Type B pancreatic cell (in vitro differentiated cells): ENCODE measurements around the gene EFCC1. TPM values are rescaled to one million over a fixed set of nuclear protein-coding genes. Genes with fewer than 3 reads are reported as not detected.

ENCODE experiments used
- DNase-seq: peaks from one replicate; pipeline ENCODE4 v3.0.0; 2021; ENCODE audit warnings: mixed read lengths; ENCODE audit not compliant: unreplicated experiment; ENCODE audit errors: extremely low spot score
- H3K27ac Mint-ChIP-seq: 2 replicates; pipeline ENCODE4 v1.8.0; 2021; ENCODE audit warnings: mild to moderate bottlenecking, mixed read lengths
- H3K27me3 Mint-ChIP-seq: 2 replicates; pipeline ENCODE4 v1.8.0; 2021; ENCODE audit warnings: mixed read lengths
- H3K36me3 Mint-ChIP-seq: 2 replicates; pipeline ENCODE4 v1.8.0; 2021; ENCODE audit warnings: mixed read lengths
- H3K4me1 Mint-ChIP-seq: one replicate; pipeline ENCODE4 v1.8.0; 2021; ENCODE audit warnings: mixed read lengths; ENCODE audit not compliant: unreplicated experiment
- H3K4me3 Mint-ChIP-seq: 2 replicates; pipeline ENCODE4 v1.8.0; 2021; ENCODE audit warnings: mild to moderate bottlenecking, mixed read lengths
- H3K9me3 Mint-ChIP-seq: 2 replicates; pipeline ENCODE4 v1.8.0; 2021; ENCODE audit warnings: mixed read lengths
- CTCF ChIP-seq: fragments of 200-600 bp; sonication (generic); conservative IDR thresholded peaks from 2 replicates; pipeline ENCODE4 v1.5.0; 2021; ENCODE audit warnings: antibody characterized with exemption, mild to moderate bottlenecking
- total RNA-seq: library from RNA; stranded (reverse); gene quantifications from 2 replicates; pipeline ENCODE4 v1.2.1, GENCODE V29; 2021; ENCODE audit warnings: low replicate concordance

Gene EFCC1
- total RNA-seq, 1 donor from 2014 or later: 2.2 TPM

GRCh38 chr3:129038121-129038855, 37.2 kb downstream of the EFCC1 start:
- Mint-ChIP-seq H3K36me3 (no peaks in the 10 kb centered on the region), H3K9me3 (no peaks in the 10 kb centered on the region), H3K4me1 (no peaks in the 10 kb centered on the region), H3K27ac (no peak overlapping the region), H3K4me3 (no peak overlapping the region), H3K27me3 (peaks cover 13% of the 10 kb centered on the region)
- TF ChIP-seq CTCF: no peak
- no peak for DNase-seq

- no peak for DNase-seq
- Mint-ChIP-seq H3K27ac (no peak overlapping the region), H3K4me3 (no peak overlapping the region), H3K27me3 (peaks cover 13% of the 10 kb centered on the region), H3K4me1 (no peaks in the 10 kb centered on the region), H3K9me3 (no peaks in the 10 kb centered on the region), H3K36me3 (no peaks in the 10 kb centered on the region)
- TF ChIP-seq CTCF: no peak
Observed at GRCh38 chr3:129039271-129040038, 38.4 kb downstream of the EFCC1 start.

GRCh38 chr3:129040039-129040336, 38.9 kb downstream of the EFCC1 start:
- Mint-ChIP-seq H3K4me3 (no peak overlapping the region), H3K9me3 (no peaks in the 10 kb centered on the region), H3K27ac (no peak overlapping the region), H3K27me3 (peaks cover 17% of the 10 kb centered on the region), H3K4me1 (no peaks in the 10 kb centered on the region), H3K36me3 (no peaks in the 10 kb centered on the region)
- TF ChIP-seq CTCF: no peak
- DNase-seq: no peak

GRCh38 chr3:129040579-129041300, 39.6 kb downstream of the EFCC1 start:
- H3K36me3 Mint-ChIP-seq: no peaks in the 10 kb centered on the region
- no peak for TF ChIP-seq CTCF
- no peak overlapping the region for H3K4me3 Mint-ChIP-seq
- no peak for DNase-seq
- peaks cover 17% of the 10 kb centered on the region for H3K27me3 Mint-ChIP-seq
- no peaks in the 10 kb centered on the region for H3K4me1 Mint-ChIP-seq
- H3K27ac Mint-ChIP-seq: no peak overlapping the region
- no peaks in the 10 kb centered on the region for H3K9me3 Mint-ChIP-seq

- DNase-seq: no peak
Observed at GRCh38 chr3:129045675-129046036, 44.6 kb downstream of the EFCC1 start.

More at GRCh38 chr3:129045675-129046036, 44.6 kb downstream of the EFCC1 start:
- TF ChIP-seq CTCF: no peak
- peaks cover 7% of the 10 kb centered on the region for H3K9me3 Mint-ChIP-seq
- H3K4me3 Mint-ChIP-seq: no peak overlapping the region
- no peak overlapping the region for H3K27ac Mint-ChIP-seq
- no peaks in the 10 kb centered on the region for H3K36me3 Mint-ChIP-seq
- H3K4me1 Mint-ChIP-seq: no peaks in the 10 kb centered on the region
- peaks cover 18% of the 10 kb centered on the region for H3K27me3 Mint-ChIP-seq
